Ovary (tissue), 3 donors: ENCODE data around the gene MYH7B.

Source experiments
- CTCF ChIP-seq, 3 donors: fragments of 450-650 bp in 2 of 3; fragments of 200-600 bp in 1 of 3; IDR thresholded peaks; one replicate each; pipeline versions ENCODE4 v1.5.1 to v1.8.0; 2016 to 2022; ENCODE audit warnings: antibody characterized with exemption in 3 of 3, mild to moderate bottlenecking in 1 of 3
- EP300 ChIP-seq: sonication (generic); formaldehyde crosslinking; IDR thresholded peaks from one replicate; pipeline ENCODE4 v1.6.1; 2017; ENCODE audit warnings: antibody characterized with exemption
- POLR2A ChIP-seq: fragments of 450-650 bp; IDR thresholded peaks from one replicate; pipeline ENCODE4 v1.6.1; 2017; ENCODE audit warnings: antibody characterized with exemption, mild to moderate bottlenecking, moderate library complexity
- donor health status: DM: no; HTN: no; CAD: no.

DNA sequence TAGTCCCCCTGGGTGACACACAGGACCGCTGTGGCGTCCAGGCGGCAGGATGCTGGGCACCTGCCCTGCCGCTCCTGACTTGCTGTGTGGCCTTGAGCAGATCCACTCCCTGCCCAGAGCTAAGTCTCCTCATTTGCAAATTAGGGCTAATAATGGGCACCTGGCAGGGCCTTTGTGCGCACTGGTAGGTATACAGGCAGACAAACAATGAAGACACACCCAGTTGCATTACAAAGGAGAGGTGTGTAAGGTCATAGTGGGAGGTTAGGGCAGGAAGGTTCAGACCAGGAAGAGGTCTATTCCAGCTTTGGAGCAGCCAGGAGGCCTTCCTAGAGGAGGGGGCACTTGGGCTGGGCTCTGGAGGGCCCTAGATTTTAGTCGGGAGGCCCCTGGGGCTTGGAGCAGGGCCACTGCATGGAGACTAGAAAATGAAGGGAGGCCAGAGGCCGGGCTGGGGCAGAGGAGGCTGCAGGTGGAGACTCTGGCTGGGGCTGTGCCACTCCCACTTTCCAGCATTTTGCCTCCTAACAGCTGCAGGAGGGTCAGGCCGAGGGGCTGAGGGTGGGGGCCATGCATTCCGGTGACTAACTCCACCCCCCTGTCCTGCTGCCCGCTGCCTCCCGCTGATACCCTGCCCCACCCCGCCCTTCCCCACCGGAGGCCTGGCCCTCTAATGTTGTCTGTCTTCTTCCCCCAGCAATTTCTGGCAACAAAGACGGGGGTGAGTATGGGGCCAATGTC, 28.5 kb downstream of the MYH7B start:
- TF ChIP-seq CTCF (IDR thresholded peaks at IDR 0.05) (no peak), POLR2A (no peak), EP300 (no peak)
